Endothelial cell of umbilical vein (primary cell): ENCODE data around the gene USE1.

Source experiments
- JUN ChIP-seq: IDR thresholded peaks from 2 replicates; pipeline ENCODE4 v1.6.1; 2011; ENCODE audit warnings: borderline replicate concordance, low read depth; ENCODE audit not compliant: insufficient read length, insufficient read depth
- POLR2A ChIP-seq: IDR thresholded peaks from 2 replicates; pipeline ENCODE4 v1.6.1; 2012; ENCODE audit warnings: low read depth, mild to moderate bottlenecking, control low read depth, low read length
- POLR2AphosphoS5 ChIP-seq: IDR thresholded peaks from 2 replicates; pipeline ENCODE4 v1.6.1; 2012; ENCODE audit warnings: low read depth, mild to moderate bottlenecking, control low read depth, low read length, moderate library complexity; ENCODE audit not compliant: insufficient read depth
- TF ChIP-seq, protein P1 (sequence below), 2 donors: IDR thresholded peaks; 1 replicate in 1 of 2; 2 replicates in 1 of 2; pipeline ENCODE4 v1.5.1; 2011; ENCODE audit warnings: low read length in 2 of 2, mild to moderate bottlenecking in 2 of 2, moderate library complexity in 2 of 2, control low read depth in 1 of 2, inconsistent platforms in 1 of 2, low read depth in 1 of 2; ENCODE audit not compliant: insufficient read depth in 1 of 2; ENCODE audit errors: extremely low read depth in 1 of 2

GRCh38 chr19:17206736-17207581, 8.2 kb upstream of the USE1 start:
- TF ChIP-seq POLR2AphosphoS5 (no peak), JUN (no peak), POLR2A (no peak)
- TF ChIP-seq, protein P1, sequence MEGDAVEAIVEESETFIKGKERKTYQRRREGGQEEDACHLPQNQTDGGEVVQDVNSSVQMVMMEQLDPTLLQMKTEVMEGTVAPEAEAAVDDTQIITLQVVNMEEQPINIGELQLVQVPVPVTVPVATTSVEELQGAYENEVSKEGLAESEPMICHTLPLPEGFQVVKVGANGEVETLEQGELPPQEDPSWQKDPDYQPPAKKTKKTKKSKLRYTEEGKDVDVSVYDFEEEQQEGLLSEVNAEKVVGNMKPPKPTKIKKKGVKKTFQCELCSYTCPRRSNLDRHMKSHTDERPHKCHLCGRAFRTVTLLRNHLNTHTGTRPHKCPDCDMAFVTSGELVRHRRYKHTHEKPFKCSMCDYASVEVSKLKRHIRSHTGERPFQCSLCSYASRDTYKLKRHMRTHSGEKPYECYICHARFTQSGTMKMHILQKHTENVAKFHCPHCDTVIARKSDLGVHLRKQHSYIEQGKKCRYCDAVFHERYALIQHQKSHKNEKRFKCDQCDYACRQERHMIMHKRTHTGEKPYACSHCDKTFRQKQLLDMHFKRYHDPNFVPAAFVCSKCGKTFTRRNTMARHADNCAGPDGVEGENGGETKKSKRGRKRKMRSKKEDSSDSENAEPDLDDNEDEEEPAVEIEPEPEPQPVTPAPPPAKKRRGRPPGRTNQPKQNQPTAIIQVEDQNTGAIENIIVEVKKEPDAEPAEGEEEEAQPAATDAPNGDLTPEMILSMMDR (IDR thresholded peaks at IDR 0.05; ENCODE audit: extremely low read depth in 1 of 2, insufficient read depth in 1 of 2, low read depth in 1 of 2, low read length in 2 of 2): no peak
